ENCODE results near the gene TKT. TPM values are rescaled to one million over a fixed set of nuclear protein-coding genes. Genes with fewer than 3 reads are reported as not detected.

TKT gene
- total and polyA plus RNA-seq, 2 of the 13 experiments (the other 11 are each of a cell fraction or from before 2014, with no cell fraction given): 150 to 238 TPM

- no peak for TF ChIP-seq HDAC6 (IDR thresholded peaks at IDR 0.05; ENCODE audit: low read depth, low read length)
These were observed 59.0 kb downstream of the TKT start (continued) for GRCh38 chr3:53196575-53197407.

GRCh38 chr3:53195602-53196574 is 59.9 kb downstream of the TKT start:
- FAIRE-seq (no peak), DNase-seq (ENCODE audit: low spot score) (no peak), ATAC-seq (peak; percentile 77)
- no peak overlapping the region for H2AFZ ChIP-seq (ENCODE audit: low read length)
- H3K9me3 ChIP-seq (ENCODE audit: low read length): no peaks in the 10 kb centered on the region
- H3K4me3 ChIP-seq (replicated peaks in 1 of 3; ENCODE audit: insufficient read depth in 1 of 3, low read depth in 2 of 3, low read length in 3 of 3): peak overlapping the region in 1 of 3 experiments; percentile 11; a peak in 2 of 6 replicates
- WGBS (ENCODE audit: low lambda C conversion rate): 47% methylated on average over 9 of the region's 36 CpGs
- intact Hi-C loops (cut with micrococcal nuclease; ENCODE audit: unreplicated experiment): loop anchor here (1.0 to 5.0 kb wide), 4 partner anchors 62 to 516 kb away; no protein-coding TSS in a partner anchor
- H4K20me1 ChIP-seq (ENCODE audit: insufficient read depth, low read length): no peaks in the 10 kb centered on the region
- H3K79me2 ChIP-seq (ENCODE audit: insufficient read depth, low read length): no peaks in the 10 kb centered on the region
- peak overlapping the region; percentile 55; the same call in 1 of the 2 replicates for H3K9ac ChIP-seq (ENCODE audit: insufficient read depth, low read depth, low read length)
- in situ Hi-C loops (cut with HindIII; ENCODE audit: extremely low pct_ligation_motif_present, low pct_unique_long_range_greater_than_20kb): loop anchor here (5.0 kb wide), 1 partner anchor 64 kb away; the partner anchor contains the start of gene RFT1
- CTCF ChIA-PET (ENCODE audit: low intra/inter-chr PET ratio, low total read pairs): interaction anchor here (0.6 to 4.1 kb wide), 8 partner anchors 24 to 345 kb away, joined by 4 to 81 read pairs (median 5); partner anchors contain the start of gene RFT1
- no peaks in the 10 kb centered on the region for H3K27me3 ChIP-seq (ENCODE audit: control insufficient read depth in 1 of 2, insufficient read depth in 2 of 2, low read length in 2 of 2)
- no peak overlapping the region for H3K27ac ChIP-seq (ENCODE audit: extremely low read length, insufficient read depth, low read length)
- peaks cover 5 to 9% of the 10 kb centered on the region in 2 experiments; a peak in 3 of 5 replicates for H3K36me3 ChIP-seq (replicated peaks in 1 of 2; ENCODE audit: control insufficient read depth in 1 of 2, insufficient read depth in 2 of 2, low read length in 2 of 2)
- BruUV-seq (replicated peaks): no TSS peak
- H3K4me1 ChIP-seq (ENCODE audit: insufficient read depth, low read length): peaks cover 38% of the 10 kb centered on the region
- POLR2A ChIA-PET: interaction anchor here (0.6 to 2.8 kb wide), 8 partner anchors 27 to 419 kb away, joined by 3 to 13 read pairs (median 3); partner anchors contain the start of gene RFT1
- H3K4me2 ChIP-seq (ENCODE audit: low read depth, low read length): peak overlapping the region; percentile 73
- TF ChIP-seq ZNF772 (CRISPR knock-in tag; IDR thresholded peaks at IDR 0.05) (peak; percentile 74; the same call in 1 of the 2 replicates), ZNF792 (CRISPR knock-in tag; IDR thresholded peaks at IDR 0.05) (0 out of 2 replicates have a peak, but pooled peaks have one; percentile 34), ZNF557 (CRISPR knock-in tag; IDR thresholded peaks at IDR 0.05) (no peak), ZNF574 (CRISPR knock-in tag; IDR thresholded peaks at IDR 0.05) (peak; percentile 57), YEATS2 (CRISPR knock-in tag; IDR thresholded peaks at IDR 0.05; ENCODE audit: borderline replicate concordance) (peak; percentile 28; the same call in 1 of the 2 replicates), HOXA5 (CRISPR knock-in tag; IDR thresholded peaks at IDR 0.05) (peak; percentile 61; the same call in 1 of the 2 replicates), KLF16 (CRISPR knock-in tag; IDR thresholded peaks at IDR 0.05) (peak in 1 of 2 experiments; percentile 49; a peak in 1 of 4 replicates), STAG1 (CRISPR knock-in tag; IDR thresholded peaks at IDR 0.05) (peak; percentile 98), IRF2 (CRISPR knock-in tag; IDR thresholded peaks at IDR 0.05) (peak; percentile 47; the same call in 1 of the 2 replicates), MAZ (IDR thresholded peaks at IDR 0.05; ENCODE audit: borderline replicate concordance, low read depth, low read length) (0 out of 2 replicates have a peak, but pooled peaks have one; percentile 11), MAZ (CRISPR knock-in tag; IDR thresholded peaks at IDR 0.05; ENCODE audit: low read depth) (0 out of 2 replicates have a peak, but pooled peaks have one; percentile 58), ZNF225 (CRISPR knock-in tag; IDR thresholded peaks at IDR 0.05) (0 out of 2 replicates have a peak, but pooled peaks have one; percentile 22), ZNF678 (CRISPR knock-in tag; IDR thresholded peaks at IDR 0.05) (no peak), ZNF768 (CRISPR knock-in tag; IDR thresholded peaks at IDR 0.05) (no peak), ZNF501 (CRISPR knock-in tag; IDR thresholded peaks at IDR 0.05) (peak; percentile 71), ISL2 (CRISPR knock-in tag; IDR thresholded peaks at IDR 0.05) (0 out of 2 replicates have a peak, but pooled peaks have one; percentile 54), GATAD2A (CRISPR knock-in tag; IDR thresholded peaks at IDR 0.05) (peak; percentile 39; the same call in 1 of the 2 replicates)
